WERI-Rb-1 (cell line): ENCODE results near the gene HDAC3.

ENCODE experiments used
- DNase-seq: peaks from one replicate; pipeline ENCODE4 v3.0.0-alpha.2; 2020
- H3K27ac ChIP-seq: fragments of 250-450 bp; sonication (Bioruptor Pico); 2 replicates; pipeline ENCODE4 v1.5.1; 2020; ENCODE audit warnings: mild to moderate bottlenecking, moderate library complexity
- H3K27me3 ChIP-seq: fragments of 250-450 bp; sonication (Bioruptor Pico); 2 replicates; pipeline ENCODE4 v1.5.1; 2021; ENCODE audit warnings: mild to moderate bottlenecking, low read depth, moderate library complexity; ENCODE audit not compliant: insufficient read depth, severe bottlenecking
- H3K36me3 ChIP-seq: fragments of 250-450 bp; sonication (Bioruptor Pico); 2 replicates; pipeline ENCODE4 v1.5.1; 2020; ENCODE audit warnings: mild to moderate bottlenecking, moderate library complexity
- H3K4me3 ChIP-seq: 2 replicates; pipeline ENCODE4 v1.5.1; 2011; ENCODE audit warnings: low read depth, mild to moderate bottlenecking, control low read depth, low read length
- H3K9me3 ChIP-seq: fragments of 250-450 bp; sonication (Bioruptor Pico); 2 replicates; pipeline ENCODE4 v1.5.1; 2021; ENCODE audit warnings: mild to moderate bottlenecking, moderate library complexity; ENCODE audit not compliant: severe bottlenecking
- CTCF ChIP-seq: IDR thresholded peaks from 2 replicates; pipeline ENCODE4 v1.5.1; 2011; ENCODE audit warnings: low read depth, mild to moderate bottlenecking, control low read depth, inconsistent platforms, low read length

HDAC3 gene

DNA sequence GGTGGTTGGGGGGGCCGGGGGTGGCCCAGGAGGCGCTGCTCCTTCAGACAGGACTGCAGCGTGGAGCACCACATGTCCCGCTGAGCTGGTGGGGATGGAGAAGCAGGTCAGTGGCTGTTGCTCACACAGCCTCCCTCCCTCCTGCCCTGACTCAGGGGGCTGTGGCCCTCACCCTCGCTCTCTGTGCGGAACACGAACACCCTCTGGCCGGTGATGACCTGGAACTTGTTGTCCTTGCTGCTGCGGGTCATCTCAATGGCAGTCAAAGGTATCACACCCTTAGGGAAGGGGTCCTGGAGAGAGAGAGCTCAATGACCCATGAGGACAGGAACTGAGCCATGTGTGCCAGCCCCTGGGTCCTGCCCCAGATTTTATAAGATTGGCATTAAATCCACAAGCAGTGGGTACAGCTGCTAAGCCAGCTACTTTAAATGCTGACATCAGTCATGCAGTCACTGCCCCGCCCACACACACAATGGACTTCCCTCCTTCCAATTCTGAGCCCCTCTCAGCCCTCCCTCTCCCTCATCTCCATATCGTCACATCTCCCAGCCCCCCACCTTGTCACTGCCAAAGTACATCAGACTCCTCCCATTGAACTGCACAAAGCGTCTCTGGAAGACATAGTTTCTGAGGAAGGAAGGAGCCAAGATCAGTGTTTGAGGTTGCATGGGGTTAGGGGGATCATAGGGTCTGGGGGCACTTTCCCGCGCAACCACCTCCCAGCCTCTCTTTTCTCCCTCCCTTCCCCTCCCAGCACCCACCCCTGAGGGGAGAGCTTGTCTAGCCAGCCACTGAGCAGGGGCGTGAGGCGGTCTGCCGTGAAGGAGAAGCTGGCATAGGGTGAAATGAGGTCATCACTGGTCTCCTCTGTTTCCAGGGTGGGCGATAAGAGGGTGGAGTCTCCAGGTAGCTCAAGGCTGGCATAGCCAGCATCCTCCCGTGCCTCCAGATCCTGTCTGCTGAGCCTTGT, 36.5 kb upstream of the HDAC3 start:
- Histone ChIP-seq H3K27me3 (no peaks in the 10 kb centered on the region), H3K36me3 (no peaks in the 10 kb centered on the region), H3K9me3 (no peaks in the 10 kb centered on the region), H3K27ac (no peak overlapping the region), H3K4me3 (no peak overlapping the region)
- DNase-seq, result no peak
- no peak for TF ChIP-seq CTCF

- Histone ChIP-seq H3K9me3 (no peaks in the 10 kb centered on the region), H3K4me3 (no peak overlapping the region), H3K27me3 (no peaks in the 10 kb centered on the region), H3K27ac (no peak overlapping the region), H3K36me3 (no peaks in the 10 kb centered on the region)
- no peak for TF ChIP-seq CTCF
- DNase-seq, result no peak
These were observed 35.6 kb upstream of the HDAC3 start for GRCh38 chr5:141672071-141672840.

DNA sequence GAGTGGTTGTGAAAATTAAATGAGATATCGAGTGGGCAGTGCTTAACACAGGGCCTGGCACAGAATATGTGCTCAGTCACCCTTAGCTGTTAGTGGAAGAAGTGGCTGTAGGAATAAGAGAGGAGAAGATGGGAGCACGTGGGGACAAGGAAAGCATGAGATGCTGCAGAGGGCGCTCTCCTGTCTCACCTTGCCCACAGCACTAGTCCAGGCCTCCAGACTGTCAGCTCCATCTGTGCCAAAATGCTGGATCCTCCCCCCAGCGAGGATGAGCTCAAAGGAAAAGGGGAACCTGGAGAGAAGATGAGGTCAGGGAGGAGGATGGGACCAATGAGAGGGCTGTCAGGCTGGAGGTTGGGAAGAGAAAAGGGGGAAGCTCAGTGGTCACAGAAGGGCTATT, 32.9 kb upstream of the HDAC3 start:
- no peaks in the 10 kb centered on the region for H3K36me3 ChIP-seq
- H3K4me3 ChIP-seq, result no peak overlapping the region
- TF ChIP-seq CTCF, result peak; percentile 49
- no peak for DNase-seq
- H3K9me3 ChIP-seq, result no peaks in the 10 kb centered on the region
- H3K27me3 ChIP-seq, result no peaks in the 10 kb centered on the region
- no peak overlapping the region for H3K27ac ChIP-seq

DNA sequence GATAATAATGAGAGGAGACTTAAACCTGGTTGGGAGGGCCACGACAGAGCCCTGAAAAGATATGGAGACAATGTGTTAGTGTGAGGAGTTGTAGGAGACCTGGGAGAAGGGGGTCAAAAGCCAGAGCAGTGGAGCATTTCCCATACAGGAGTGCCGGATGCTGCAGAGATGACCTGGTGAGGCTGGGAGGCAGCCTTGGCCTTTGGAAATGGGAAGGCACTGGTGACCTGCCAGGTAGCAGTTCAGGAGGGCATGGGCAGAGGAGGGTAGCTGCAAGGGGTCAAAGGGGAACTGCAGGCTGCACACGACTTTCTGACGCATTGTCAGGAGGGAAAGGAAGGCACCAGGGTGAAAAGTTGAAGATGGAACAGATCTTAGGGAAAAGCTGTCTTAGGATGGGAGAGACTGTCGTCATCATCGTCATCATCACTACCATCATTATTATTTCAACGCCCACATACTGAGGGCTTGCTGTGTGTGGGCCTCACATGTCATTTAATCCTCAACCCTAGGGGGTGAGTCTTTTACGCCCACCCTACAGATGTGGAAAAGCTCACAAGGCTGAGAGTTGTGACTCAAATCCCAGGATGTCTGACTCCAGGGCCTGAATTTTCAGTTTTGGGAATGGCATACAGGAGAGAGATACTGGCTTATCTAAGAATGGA, 32.1 kb upstream of the HDAC3 start:
- H3K27me3 ChIP-seq, result no peaks in the 10 kb centered on the region
- no peak for DNase-seq
- H3K4me3 ChIP-seq, result no peak overlapping the region
- no peak overlapping the region for H3K27ac ChIP-seq
- no peaks in the 10 kb centered on the region for H3K9me3 ChIP-seq
- no peak for TF ChIP-seq CTCF
- no peaks in the 10 kb centered on the region for H3K36me3 ChIP-seq

DNA sequence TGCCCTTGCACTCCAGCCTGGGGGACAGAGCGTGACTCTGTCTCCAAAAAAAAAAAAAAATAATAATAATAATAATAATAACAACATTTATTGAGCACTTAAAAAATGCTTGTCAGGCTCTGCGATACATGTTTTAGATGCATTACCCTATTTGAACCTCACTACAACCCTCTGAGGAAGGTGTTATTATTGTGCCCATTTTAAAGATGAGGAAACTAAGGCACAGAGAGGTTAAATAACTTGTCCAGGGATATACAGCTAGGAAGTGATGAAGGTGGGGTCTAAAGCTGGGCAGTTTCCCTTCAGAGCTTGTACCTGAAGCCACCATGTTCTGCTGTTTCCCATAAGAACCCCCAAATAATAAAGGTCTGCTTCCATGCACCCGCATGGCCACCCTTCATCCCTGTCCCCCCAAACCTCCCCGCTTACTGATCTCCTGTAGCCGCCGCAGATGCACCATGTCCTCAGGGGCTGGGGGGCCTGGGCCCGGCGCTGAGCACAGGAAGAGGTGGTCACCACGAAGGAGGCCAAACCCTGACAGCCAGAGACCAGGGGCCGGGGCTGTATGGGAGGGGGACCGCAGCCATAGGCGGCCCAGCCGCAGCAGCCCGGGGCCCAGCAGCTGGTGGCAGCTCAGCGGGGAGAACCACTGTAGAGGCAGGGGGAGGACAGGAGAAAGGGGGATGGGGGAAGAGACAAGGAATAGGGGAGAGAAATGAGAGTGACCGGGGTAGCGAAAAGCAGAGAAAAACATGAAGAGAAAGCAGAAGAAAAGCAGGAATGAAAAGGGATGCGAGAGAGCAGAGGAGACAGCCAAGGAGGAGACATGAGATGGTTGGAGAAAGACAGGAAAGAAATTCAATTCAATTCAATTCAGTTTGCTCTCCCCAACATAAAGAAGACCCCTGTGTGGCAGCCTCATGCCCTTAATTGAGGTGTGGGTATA, 29.6 kb upstream of the HDAC3 start:
- TF ChIP-seq CTCF, result no peak
- Histone ChIP-seq H3K36me3 (no peaks in the 10 kb centered on the region), H3K27me3 (no peaks in the 10 kb centered on the region), H3K27ac (no peak overlapping the region), H3K4me3 (no peak overlapping the region), H3K9me3 (no peaks in the 10 kb centered on the region)
- DNase-seq, result no peak
